Psoas muscle (tissue), 8 donors: Measurements from ENCODE around the gene MRPL42. TPM values are rescaled to one million over a fixed set of nuclear protein-coding genes. Genes with fewer than 3 reads are reported as not detected.
A peak's percentile ranks its signal among the peaks of the same experiment; 100 is the strongest.
"Not testable (repeated sequence)": the region's sequence is repeated elsewhere in the genome, so short reads cannot be mapped to it uniquely, and the experiment has no call there.

Experiments
- ATAC-seq, 4 donors: fragments of 200-7000 bp; cut with Tn5 transposase; one replicate each; pipeline ENCODE4 v1.9.1; 2020; ENCODE audit warnings: moderate library complexity in 3 of 4, mild to moderate bottlenecking in 2 of 4
- DNase-seq, 2 donors: peaks; one replicate each; pipeline ENCODE4 v3.0.0-alpha.2; 2020
- H3K27ac ChIP-seq: fragments of 200-600 bp; one replicate; pipeline ENCODE4 v1.8.0; 2022
- H3K27me3 ChIP-seq, 3 donors: fragments of 200-600 bp in 1 of 3; one replicate each; pipeline versions ENCODE4 v1.6.1 to v1.8.0; 2013 to 2022; ENCODE audit warnings: low read length in 2 of 3, mild to moderate bottlenecking in 2 of 3, moderate library complexity in 1 of 3; ENCODE audit not compliant: insufficient read depth in 3 of 3
- H3K36me3 ChIP-seq, 2 donors: fragments of 200-600 bp in 1 of 2; one replicate each; pipeline versions ENCODE4 v1.6.1 to v1.8.0; 2013 to 2022; ENCODE audit warnings: low read depth in 1 of 2, mild to moderate bottlenecking in 1 of 2, moderate library complexity in 1 of 2; ENCODE audit not compliant: insufficient read depth in 1 of 2
- H3K4me1 ChIP-seq: fragments of 200-600 bp; one replicate; pipeline ENCODE4 v1.8.0; 2022
- H3K4me3 ChIP-seq: fragments of 200-600 bp; one replicate; pipeline ENCODE4 v1.8.0; 2022; ENCODE audit warnings: mild to moderate bottlenecking
- H3K9me3 ChIP-seq: fragments of 200-600 bp; one replicate; pipeline ENCODE4 v1.8.0; 2022
- CTCF ChIP-seq: fragments of 200-600 bp; IDR thresholded peaks from one replicate; pipeline ENCODE4 v1.8.0; 2022; ENCODE audit warnings: antibody characterized with exemption
- WGBS, 3 donors: extraction: QIAGEN DNeasy Blood & Tissue Kit; methylation state at CpG; one replicate each; pipeline versions ENCODE4 v1.1.6 to v1.1.7; 2013; 5-methylcytosine and 5-hydroxymethylcytosine counted together
- intact Hi-C, 2 donors: fragments of 100-400 bp; cut with DNase I; formaldehyde crosslinking; loops; one replicate each; pipeline versions ENCODE4 v1.11.0 to v1.14.2; 2022
- polyA plus RNA-seq, 3 donors: library from polyadenylated mRNA; stranded (reverse); fragments of 200-250 nt; gene quantifications; one replicate each; pipeline ENCODE4 v1.2.3, GENCODE V29; 2013
- total RNA-seq, 4 donors: library from RNA; stranded (reverse); fragmentation: NEBNext Ultra II Directional in 2 of 4; extraction: Animal tissue kit (Norgen Biotek cat#: 25700) in 2 of 4; gene quantifications; one replicate each; pipeline versions ENCODE4 v1.2.1 to v1.2.4, GENCODE V29; 2021 to 2023
- donor health status: healthy with polysubstance abuse.
- donor health status: DM: no; HTN: no; CAD: no; lungs with moderate emphysema.
- donor health status: Bipolar disorder and iron deficiency.
- donor health status: healthy.
- donor health status: DM: yes; HTN: yes; CAD: no.
- donor health status: DM: no; HTN: no; CAD: no.
- donor health status: DM: no; HTN: no; CAD: no.
- donor health status: DM: yes; HTN: yes; CAD: no.

Gene MRPL42
- total and polyA plus RNA-seq, 7 donors: 22.7 to 48.3 (median 27.5) TPM

DNA sequence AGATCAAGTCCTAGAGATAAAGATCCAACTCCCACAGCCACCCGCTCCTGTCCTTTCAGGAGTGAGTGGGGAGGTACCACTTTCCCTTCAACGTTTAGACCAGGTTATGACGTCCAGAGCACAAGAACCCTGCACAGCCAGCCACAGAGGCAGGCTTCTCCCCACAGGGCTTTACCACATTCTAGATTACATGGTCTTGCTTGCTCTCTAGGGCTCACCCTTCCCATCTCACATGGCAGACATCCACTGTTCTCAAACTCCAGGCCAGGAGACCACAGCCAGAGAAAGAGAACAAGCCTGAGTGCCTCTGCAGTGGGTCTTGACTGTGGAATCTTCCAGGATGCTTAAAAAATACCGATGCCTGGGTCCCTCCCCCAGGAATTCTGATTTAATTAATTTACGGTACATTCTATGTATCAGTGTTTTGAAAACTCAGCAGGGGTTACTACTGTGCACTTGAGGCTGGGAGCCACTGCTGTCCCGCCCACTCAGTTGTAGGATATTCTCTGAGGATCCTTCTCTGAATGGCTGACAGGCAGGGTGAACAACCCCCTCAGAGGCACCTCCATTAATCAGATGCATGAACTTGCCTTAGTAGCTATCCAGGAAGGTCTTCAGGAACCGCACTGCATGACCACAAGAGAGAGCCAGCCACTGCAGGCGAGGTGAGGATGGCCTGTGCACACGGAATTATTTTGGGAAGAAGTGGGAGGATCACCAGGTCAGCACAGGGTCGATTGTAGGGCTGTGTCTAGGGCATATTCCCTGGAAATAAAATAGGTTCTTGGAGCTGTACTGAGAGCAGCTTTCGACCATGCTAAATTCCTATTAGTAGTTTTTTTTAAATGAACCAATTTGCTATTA lies 83.7 kb downstream of the MRPL42 start:
- no peaks in the 10 kb centered on the region for H3K4me1 ChIP-seq
- no peaks in the 10 kb centered on the region for H3K9me3 ChIP-seq
- 78 to 83% (median 81%) methylated on average over 11 of the region's 11 CpGs for WGBS, 3 donors
- TF ChIP-seq CTCF: no peak
- ATAC-seq: no peak
- H3K27ac ChIP-seq: no peak overlapping the region
- no peaks in the 10 kb centered on the region for H3K27me3 ChIP-seq
- H3K4me3 ChIP-seq: no peak overlapping the region
- intact Hi-C loops: no loop called here
- no peaks in the 10 kb centered on the region for H3K36me3 ChIP-seq
- DNase-seq: no peak

DNA sequence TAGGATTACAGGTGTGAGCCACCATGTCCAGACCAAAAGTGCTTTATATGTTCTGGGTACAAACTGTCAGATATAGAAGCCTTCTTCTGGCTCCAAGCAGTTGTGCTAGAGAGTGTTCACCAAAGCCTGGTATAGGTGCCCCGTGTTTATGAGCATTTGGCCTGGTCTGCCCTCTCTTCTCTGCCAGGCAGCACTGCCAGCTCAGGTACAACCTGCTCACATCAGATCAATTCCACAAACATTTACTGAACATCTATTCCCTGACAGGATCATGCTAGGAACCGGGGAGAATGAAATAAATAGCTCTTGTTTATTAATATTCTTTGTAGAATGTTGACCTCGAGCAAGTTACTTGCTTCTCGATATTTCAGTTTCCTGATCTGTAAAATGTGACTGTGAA lies 85.1 kb downstream of the MRPL42 start:
- Histone ChIP-seq H3K4me3 (no peak overlapping the region), H3K4me1 (no peaks in the 10 kb centered on the region), H3K9me3 (no peaks in the 10 kb centered on the region), H3K27ac (no peak overlapping the region), H3K36me3 (no peaks in the 10 kb centered on the region), H3K27me3 (no peaks in the 10 kb centered on the region)
- ATAC-seq: no peak
- 78 to 91% (median 81%) methylated on average over 4 of the region's 4 CpGs for WGBS, 3 donors
- no peak for TF ChIP-seq CTCF
- intact Hi-C loops: no loop called here
- DNase-seq: no peak

- H3K9me3 ChIP-seq, H3K27me3 ChIP-seq, ATAC-seq, H3K4me1 ChIP-seq, DNase-seq, intact Hi-C loops, H3K4me3 ChIP-seq, H3K27ac ChIP-seq, H3K36me3 ChIP-seq: not testable (repeated sequence)
Observed at GRCh38 chr12:93557879-93558278, 90.6 kb downstream of the MRPL42 start.

- WGBS, 3 donors: 92 to 100% (median 100%) methylated on average over 1 of the region's 1 CpG
- DNase-seq, intact Hi-C loops, H3K9me3 ChIP-seq, H3K27ac ChIP-seq, H3K4me3 ChIP-seq, H3K27me3 ChIP-seq, ATAC-seq, H3K4me1 ChIP-seq, H3K36me3 ChIP-seq: not testable (repeated sequence)
Observed at GRCh38 chr12:93558685-93559084, 91.4 kb downstream of the MRPL42 start.

DNA sequence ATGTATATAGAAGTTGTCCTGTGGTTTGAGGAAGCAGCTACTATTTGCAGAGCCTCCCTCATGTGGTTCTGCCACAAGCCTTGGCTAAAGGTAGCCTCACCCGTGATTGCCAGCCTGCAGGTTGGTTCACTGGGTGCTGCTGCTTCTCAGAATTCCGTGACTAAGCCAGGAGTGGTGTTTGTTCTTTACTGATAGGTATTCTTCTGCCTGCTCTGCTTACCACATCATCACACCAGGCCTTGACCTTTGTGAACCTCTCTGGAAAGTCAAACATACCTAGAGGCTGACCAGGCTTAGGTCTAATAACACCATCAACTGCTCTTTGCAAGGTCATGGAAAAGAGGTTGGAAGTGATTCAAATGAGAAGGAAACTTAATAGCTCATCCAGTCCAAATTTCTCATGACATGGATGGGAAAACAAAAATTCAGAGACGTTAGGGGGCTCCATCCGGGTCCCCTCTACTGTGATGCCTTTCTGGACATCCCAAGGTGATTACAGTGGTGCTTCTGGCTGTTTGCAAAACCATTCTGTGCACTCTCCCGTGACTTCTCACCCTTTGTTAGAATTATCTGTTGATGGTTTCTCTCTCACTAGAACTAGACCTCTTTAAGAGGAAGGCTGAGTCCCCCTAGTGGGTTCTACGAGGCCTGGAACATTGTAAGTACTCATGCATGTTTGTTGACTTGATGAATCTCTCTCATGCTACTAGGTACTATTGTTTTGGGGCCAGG lies 96.7 kb downstream of the MRPL42 start:
- Histone ChIP-seq H3K4me1 (no peaks in the 10 kb centered on the region), H3K36me3 (peaks cover 0 to 3% of the 10 kb centered on the region in 2 donors), H3K27me3 (no peaks in the 10 kb centered on the region), H3K9me3 (peaks cover 8% of the 10 kb centered on the region), H3K4me3 (no peak overlapping the region), H3K27ac (no peak overlapping the region)
- intact Hi-C loops: no loop called here
- WGBS, 3 donors: 72 to 78% (median 74%) methylated on average over 6 of the region's 6 CpGs
- ATAC-seq (peak in 1 of 4 donors; percentile 37), DNase-seq (no peak)
- TF ChIP-seq CTCF: no peak
